ENCODE results near the gene NEDD4.
"Not testable (repeated sequence)": the region's sequence is repeated elsewhere in the genome, so short reads cannot be mapped to it uniquely, and the experiment has no call there.

Gene NEDD4

DNA sequence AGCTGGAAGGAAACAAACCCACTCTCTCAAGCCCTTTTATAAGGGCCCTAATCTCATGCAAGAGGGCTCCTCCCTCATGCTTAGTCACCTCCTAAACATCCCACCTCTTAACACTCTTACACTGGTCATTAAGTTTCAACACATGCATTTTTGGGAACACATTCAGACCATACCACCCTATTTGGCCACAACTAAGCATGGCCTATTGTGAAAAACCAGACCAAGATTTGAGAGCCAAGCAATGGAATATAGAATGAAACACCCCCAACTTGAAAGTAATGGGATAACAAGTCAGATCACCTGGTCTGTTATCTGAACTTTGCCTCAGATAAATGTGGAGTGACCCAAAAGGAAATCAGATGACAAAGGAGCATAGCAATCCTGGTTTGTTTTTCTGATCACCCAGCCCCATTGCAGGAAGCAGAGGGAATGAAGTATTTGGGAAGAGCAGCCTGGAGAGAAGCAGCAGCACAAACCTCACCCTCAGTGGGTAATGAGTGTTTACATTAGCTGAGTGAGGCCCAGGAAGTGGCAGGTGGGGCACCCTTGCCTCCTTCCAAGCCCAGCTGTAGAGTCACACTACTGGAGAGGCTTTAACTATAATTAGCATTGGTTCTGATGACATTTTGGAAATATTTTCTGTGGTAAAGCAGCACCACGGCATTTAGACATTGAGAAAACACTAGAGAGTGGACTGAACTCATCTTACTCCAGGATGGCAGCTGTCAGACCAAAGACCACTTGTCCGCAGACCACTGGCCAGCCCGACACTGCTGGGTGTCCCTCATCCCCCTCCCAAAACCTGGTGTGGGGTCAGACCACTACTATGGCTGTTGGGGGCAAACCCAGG is 201.6 kb downstream of the NEDD4 start:
- Histone ChIP-seq H3K27me3 (ENCODE audit: control insufficient read depth in 1 of 2, insufficient read depth in 2 of 2, low read length in 2 of 2) (no peaks in the 10 kb centered on the region), H3K36me3 (ENCODE audit: control insufficient read depth in 1 of 2, insufficient read depth in 2 of 2, low read length in 2 of 2) (no peaks in the 10 kb centered on the region), H3K9me3 (ENCODE audit: control insufficient read depth in 1 of 2, low read length in 2 of 2) (no peaks in the 10 kb centered on the region), H3K4me3 (ENCODE audit: low read depth in 1 of 2, low read length in 2 of 2) (no peak overlapping the region), H3K27ac (ENCODE audit: low read depth, low read length) (no peak overlapping the region), H3K9ac (ENCODE audit: low read depth in 1 of 2, low read length in 2 of 2) (no peak overlapping the region), H3K4me1 (ENCODE audit: control insufficient read depth in 1 of 2, insufficient read depth in 2 of 2, low read length in 2 of 2) (no peaks in the 10 kb centered on the region)

DNA sequence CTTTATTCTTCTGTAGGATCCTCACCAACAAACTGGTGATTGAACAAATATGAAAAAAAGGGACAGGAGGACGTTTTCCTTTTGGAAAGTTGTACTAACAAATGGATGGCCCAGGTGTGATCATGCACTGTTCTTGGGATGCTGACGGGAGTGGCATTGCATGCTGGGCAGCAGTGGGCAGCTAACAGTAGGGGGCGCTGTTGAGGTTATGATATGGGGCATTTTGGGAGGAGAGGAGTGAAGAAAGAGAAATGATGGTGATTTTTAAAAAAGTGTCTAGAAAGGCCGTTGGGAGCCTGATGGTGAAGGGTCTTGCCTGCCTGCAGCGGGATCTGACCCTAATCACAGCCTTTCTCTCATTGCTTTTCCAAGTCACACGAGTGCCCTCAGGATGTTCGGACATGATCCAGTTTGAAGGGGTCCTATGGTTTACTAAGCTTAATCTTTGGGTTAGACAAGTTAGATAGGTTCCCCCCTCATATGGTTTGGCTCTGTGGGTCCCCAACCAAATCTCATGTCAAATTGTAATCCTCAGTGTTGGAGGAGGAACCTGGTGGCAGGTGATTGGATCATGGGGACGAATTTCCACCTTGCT is 204.2 kb downstream of the NEDD4 start:
- no peaks in the 10 kb centered on the region for H3K4me1 ChIP-seq (ENCODE audit: control insufficient read depth in 1 of 2, insufficient read depth in 2 of 2, low read length in 2 of 2)
- no peak overlapping the region for H3K27ac ChIP-seq (ENCODE audit: low read depth, low read length)
- no peaks in the 10 kb centered on the region for H3K27me3 ChIP-seq (ENCODE audit: control insufficient read depth in 1 of 2, insufficient read depth in 2 of 2, low read length in 2 of 2)
- no peaks in the 10 kb centered on the region for H3K9me3 ChIP-seq (ENCODE audit: control insufficient read depth in 1 of 2, low read length in 2 of 2)
- no peaks in the 10 kb centered on the region for H3K36me3 ChIP-seq (ENCODE audit: control insufficient read depth in 1 of 2, insufficient read depth in 2 of 2, low read length in 2 of 2)
- H3K4me3 ChIP-seq (ENCODE audit: low read depth in 1 of 2, low read length in 2 of 2): no peak overlapping the region
- H3K9ac ChIP-seq (ENCODE audit: low read depth in 1 of 2, low read length in 2 of 2): no peak overlapping the region

DNA sequence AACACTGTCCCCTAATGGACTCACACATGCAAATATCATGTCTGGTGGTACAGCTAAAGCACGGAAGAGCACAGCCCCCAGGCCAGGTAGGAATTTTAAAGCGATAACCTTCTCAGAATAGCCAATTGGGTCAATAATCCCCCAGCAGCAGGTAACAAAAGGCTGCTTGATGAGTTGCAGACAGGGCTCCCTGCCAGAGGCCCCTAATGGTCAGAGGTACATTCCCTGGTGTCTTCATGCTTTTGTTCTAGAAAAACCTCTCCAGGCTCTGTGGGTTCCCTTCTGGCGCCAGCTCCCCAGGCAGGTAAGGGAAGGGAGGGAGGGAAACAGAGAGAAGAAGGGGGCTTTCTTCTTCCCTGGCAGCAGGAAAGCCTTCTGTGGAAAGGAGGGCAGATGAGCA is 207.1 kb downstream of the NEDD4 start:
- Histone ChIP-seq H3K27ac (ENCODE audit: low read depth, low read length) (no peak overlapping the region), H3K4me3 (ENCODE audit: low read depth in 1 of 2, low read length in 2 of 2) (no peak overlapping the region), H3K9me3 (ENCODE audit: control insufficient read depth in 1 of 2, low read length in 2 of 2) (no peaks in the 10 kb centered on the region), H3K36me3 (ENCODE audit: control insufficient read depth in 1 of 2, insufficient read depth in 2 of 2, low read length in 2 of 2) (no peaks in the 10 kb centered on the region), H3K9ac (ENCODE audit: low read depth in 1 of 2, low read length in 2 of 2) (no peak overlapping the region), H3K4me1 (ENCODE audit: control insufficient read depth in 1 of 2, insufficient read depth in 2 of 2, low read length in 2 of 2) (no peaks in the 10 kb centered on the region), H3K27me3 (ENCODE audit: control insufficient read depth in 1 of 2, insufficient read depth in 2 of 2, low read length in 2 of 2) (no peaks in the 10 kb centered on the region)

DNA sequence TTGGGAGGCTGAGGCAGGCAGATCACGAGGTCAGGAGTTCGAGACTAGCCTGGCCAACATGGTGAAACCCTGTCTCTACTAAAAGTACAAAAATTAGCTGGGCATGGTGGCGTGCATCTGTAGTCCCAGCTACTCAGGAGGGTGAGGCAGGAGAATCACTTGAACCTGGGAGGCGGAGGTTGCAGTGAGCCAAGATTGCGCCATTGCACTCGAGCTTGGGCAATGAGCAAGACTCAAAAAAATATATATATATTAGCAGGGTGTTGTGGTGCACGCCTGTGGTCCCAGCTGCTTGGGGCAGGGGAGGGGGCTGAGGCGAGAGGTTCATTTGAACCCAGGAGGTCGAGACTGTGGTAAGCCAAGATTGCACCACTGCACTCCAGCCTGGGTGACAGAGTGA is 207.8 kb downstream of the NEDD4 start:
- H3K4me3 ChIP-seq (ENCODE audit: low read depth in 1 of 2, low read length in 2 of 2); H3K9me3 ChIP-seq (ENCODE audit: control insufficient read depth in 1 of 2, low read length in 2 of 2); H3K27ac ChIP-seq (ENCODE audit: low read depth, low read length); H3K9ac ChIP-seq (ENCODE audit: low read depth in 1 of 2, low read length in 2 of 2); H3K27me3 ChIP-seq (ENCODE audit: control insufficient read depth in 1 of 2, insufficient read depth in 2 of 2, low read length in 2 of 2); H3K4me1 ChIP-seq (ENCODE audit: control insufficient read depth in 1 of 2, insufficient read depth in 2 of 2, low read length in 2 of 2); H3K36me3 ChIP-seq (ENCODE audit: control insufficient read depth in 1 of 2, insufficient read depth in 2 of 2, low read length in 2 of 2): not testable (repeated sequence)

DNA sequence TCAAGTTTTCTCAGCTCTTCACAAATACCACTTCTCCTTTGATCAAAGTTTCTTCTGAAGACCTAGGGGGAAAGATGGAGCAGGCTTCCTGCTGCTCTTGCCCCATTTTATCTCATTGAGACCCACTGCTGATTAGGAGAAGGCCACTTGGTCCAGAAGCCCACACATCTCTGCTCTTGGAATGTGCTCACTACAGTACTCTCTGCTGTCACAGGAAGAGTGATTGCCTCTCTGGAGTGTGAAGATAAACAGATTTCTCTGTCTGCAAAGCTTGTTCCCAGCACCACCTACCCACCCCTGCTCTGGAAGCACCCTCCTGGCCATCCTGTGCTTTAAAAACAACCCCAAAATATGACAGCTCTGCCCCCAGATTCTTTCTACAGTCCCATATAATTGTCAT is 209.1 kb downstream of the NEDD4 start:
- Histone ChIP-seq H3K36me3 (ENCODE audit: control insufficient read depth in 1 of 2, insufficient read depth in 2 of 2, low read length in 2 of 2) (no peaks in the 10 kb centered on the region), H3K27me3 (ENCODE audit: control insufficient read depth in 1 of 2, insufficient read depth in 2 of 2, low read length in 2 of 2) (no peaks in the 10 kb centered on the region), H3K4me3 (ENCODE audit: low read depth in 1 of 2, low read length in 2 of 2) (no peak overlapping the region), H3K4me1 (ENCODE audit: control insufficient read depth in 1 of 2, insufficient read depth in 2 of 2, low read length in 2 of 2) (no peaks in the 10 kb centered on the region), H3K9ac (ENCODE audit: low read depth in 1 of 2, low read length in 2 of 2) (no peak overlapping the region), H3K9me3 (ENCODE audit: control insufficient read depth in 1 of 2, low read length in 2 of 2) (no peaks in the 10 kb centered on the region), H3K27ac (ENCODE audit: low read depth, low read length) (no peak overlapping the region)

DNA sequence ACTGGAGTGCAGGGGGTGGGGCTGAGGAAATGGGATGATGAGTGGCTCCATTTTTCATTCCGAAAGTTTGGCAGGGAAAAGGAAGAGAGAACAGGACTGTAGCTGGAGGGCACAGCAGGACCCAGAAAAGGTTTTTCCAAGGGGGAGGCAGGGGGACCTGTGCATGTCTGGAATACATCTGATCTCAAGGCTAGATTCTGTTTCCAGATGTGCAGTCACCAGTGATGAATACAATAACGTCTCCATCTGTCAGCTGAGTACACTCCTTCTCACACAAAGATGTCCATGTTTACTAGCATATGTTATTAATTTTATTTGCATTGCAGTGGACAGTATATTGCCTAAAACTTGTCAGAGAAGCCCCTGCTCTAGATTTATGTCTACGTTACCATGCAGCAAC is 210.5 kb downstream of the NEDD4 start:
- no peak overlapping the region for H3K4me3 ChIP-seq (ENCODE audit: low read depth in 1 of 2, low read length in 2 of 2)
- no peaks in the 10 kb centered on the region for H3K36me3 ChIP-seq (ENCODE audit: control insufficient read depth in 1 of 2, insufficient read depth in 2 of 2, low read length in 2 of 2)
- no peaks in the 10 kb centered on the region for H3K9me3 ChIP-seq (ENCODE audit: control insufficient read depth in 1 of 2, low read length in 2 of 2)
- H3K4me1 ChIP-seq (ENCODE audit: control insufficient read depth in 1 of 2, insufficient read depth in 2 of 2, low read length in 2 of 2): no peaks in the 10 kb centered on the region
- H3K27ac ChIP-seq (ENCODE audit: low read depth, low read length): no peak overlapping the region
- H3K27me3 ChIP-seq (ENCODE audit: control insufficient read depth in 1 of 2, insufficient read depth in 2 of 2, low read length in 2 of 2): no peaks in the 10 kb centered on the region
- no peak overlapping the region for H3K9ac ChIP-seq (ENCODE audit: low read depth in 1 of 2, low read length in 2 of 2)

DNA sequence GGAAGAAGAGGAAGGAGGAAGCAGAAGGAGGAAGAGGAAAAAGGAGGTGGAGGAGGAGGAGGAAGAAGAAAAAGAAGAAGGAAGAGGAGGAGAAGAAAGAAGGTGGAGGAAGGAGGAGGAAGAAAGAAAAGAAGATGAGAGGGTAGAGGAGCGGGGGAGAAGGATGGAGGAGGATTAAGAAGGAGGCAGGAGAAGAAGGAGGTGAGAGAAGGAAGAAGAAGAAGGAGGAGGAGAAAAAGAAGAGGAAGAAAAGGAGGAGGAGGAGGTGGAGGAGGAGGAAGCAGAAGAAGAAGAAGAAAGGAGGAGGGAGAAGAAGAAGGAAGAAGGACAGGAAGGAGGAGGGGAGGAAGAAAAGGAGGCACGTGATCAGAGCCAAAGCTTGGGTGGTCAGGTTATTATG is 213.1 kb downstream of the NEDD4 start:
- no peaks in the 10 kb centered on the region for H3K4me1 ChIP-seq (ENCODE audit: control insufficient read depth in 1 of 2, insufficient read depth in 2 of 2, low read length in 2 of 2)
- no peak overlapping the region for H3K27ac ChIP-seq (ENCODE audit: low read depth, low read length)
- no peaks in the 10 kb centered on the region for H3K27me3 ChIP-seq (ENCODE audit: control insufficient read depth in 1 of 2, insufficient read depth in 2 of 2, low read length in 2 of 2)
- H3K9ac ChIP-seq (ENCODE audit: low read depth in 1 of 2, low read length in 2 of 2): no peak overlapping the region
- H3K36me3 ChIP-seq (ENCODE audit: control insufficient read depth in 1 of 2, insufficient read depth in 2 of 2, low read length in 2 of 2): no peaks in the 10 kb centered on the region
- no peaks in the 10 kb centered on the region for H3K9me3 ChIP-seq (ENCODE audit: control insufficient read depth in 1 of 2, low read length in 2 of 2)
- no peak overlapping the region for H3K4me3 ChIP-seq (ENCODE audit: low read depth in 1 of 2, low read length in 2 of 2)

DNA sequence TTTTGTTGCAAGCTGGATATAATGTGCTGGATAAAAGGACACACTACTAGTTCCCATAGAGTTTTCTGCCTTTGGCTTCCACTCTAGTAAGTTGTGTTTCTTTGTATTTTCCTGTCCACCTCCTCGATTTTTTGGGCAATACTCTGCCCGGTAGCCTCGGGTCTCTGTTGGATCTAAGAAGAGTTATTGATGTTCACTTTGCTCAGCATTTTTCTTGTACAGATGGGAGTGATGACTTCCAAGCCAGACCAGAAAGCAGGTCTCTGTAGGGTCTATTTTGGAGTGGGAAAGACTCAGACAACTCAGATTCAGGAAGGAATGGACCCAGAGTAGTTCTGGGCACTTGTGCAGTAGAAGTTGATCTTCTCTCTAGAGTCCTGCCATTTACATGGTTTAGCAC is 214.5 kb downstream of the NEDD4 start:
- no peak overlapping the region for H3K27ac ChIP-seq (ENCODE audit: low read depth, low read length)
- H3K27me3 ChIP-seq (ENCODE audit: control insufficient read depth in 1 of 2, insufficient read depth in 2 of 2, low read length in 2 of 2): no peaks in the 10 kb centered on the region
- no peaks in the 10 kb centered on the region for H3K36me3 ChIP-seq (ENCODE audit: control insufficient read depth in 1 of 2, insufficient read depth in 2 of 2, low read length in 2 of 2)
- H3K9ac ChIP-seq (ENCODE audit: low read depth in 1 of 2, low read length in 2 of 2): no peak overlapping the region
- no peaks in the 10 kb centered on the region for H3K9me3 ChIP-seq (ENCODE audit: control insufficient read depth in 1 of 2, low read length in 2 of 2)
- H3K4me3 ChIP-seq (ENCODE audit: low read depth in 1 of 2, low read length in 2 of 2): no peak overlapping the region
- no peaks in the 10 kb centered on the region for H3K4me1 ChIP-seq (ENCODE audit: control insufficient read depth in 1 of 2, insufficient read depth in 2 of 2, low read length in 2 of 2)
